HG03108 (cell line): ENCODE measurements around the gene ROCK2.
"Not testable (repeated sequence)": the region's sequence is repeated elsewhere in the genome, so short reads cannot be mapped to it uniquely, and the experiment has no call there.

Experiments used
- ATAC-seq: cut with Tn5 transposase; IDR thresholded peaks from one replicate; pipeline ENCODE4 v1.9.1; 2021; ENCODE audit warnings: moderate library complexity; ENCODE audit not compliant: unreplicated experiment

ROCK2 gene

GRCh38 chr2:11241412-11242203 is 102.8 kb downstream of the ROCK2 start:
- ATAC-seq, result no peak

- ATAC-seq, result no peak
These were observed 104.6 kb downstream of the ROCK2 start for GRCh38 chr2:11239666-11240462.

GRCh38 chr2:11239147-11239546 is 105.3 kb downstream of the ROCK2 start:
- no peak for ATAC-seq

DNA sequence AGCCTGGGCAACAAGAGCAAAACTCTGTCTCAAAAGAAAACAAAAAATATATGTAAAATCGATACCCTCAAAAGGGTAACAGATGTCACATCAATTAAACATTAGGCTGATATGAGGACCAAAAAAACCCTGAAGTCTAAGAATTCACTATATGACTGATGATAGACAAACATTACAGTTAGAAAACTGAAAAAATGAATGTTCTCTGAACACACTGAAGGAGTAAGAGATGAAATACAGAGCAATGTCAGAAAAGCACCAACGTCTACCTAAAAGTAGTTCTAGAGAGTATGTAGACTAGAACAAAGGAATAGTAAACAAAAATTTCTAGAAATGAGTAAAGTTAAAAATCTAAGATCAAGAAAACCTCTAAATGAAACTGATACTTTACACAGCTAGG is 107.3 kb downstream of the ROCK2 start:
- no peak for ATAC-seq

DNA sequence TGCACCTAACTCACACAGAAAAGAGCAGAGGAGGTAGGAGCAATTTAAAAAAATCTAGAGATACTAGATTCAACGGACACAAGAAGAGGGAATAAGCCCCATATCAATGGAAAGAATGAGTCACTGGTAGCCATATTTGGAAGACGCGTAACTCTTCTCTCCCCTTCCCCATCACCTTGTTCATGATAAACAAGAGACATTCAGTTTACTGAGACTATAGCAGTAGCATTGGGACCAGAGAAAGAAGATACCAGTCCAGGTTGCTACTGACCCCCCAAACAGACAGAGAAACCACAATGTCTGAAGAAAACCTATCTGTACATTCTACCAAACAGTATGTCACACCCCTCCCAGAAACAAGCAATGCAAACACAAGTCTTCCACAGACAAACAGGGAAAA is 108.1 kb downstream of the ROCK2 start:
- ATAC-seq, result no peak

- ATAC-seq, result no peak
These were observed 108.9 kb downstream of the ROCK2 start for GRCh38 chr2:11235583-11235982.

DNA sequence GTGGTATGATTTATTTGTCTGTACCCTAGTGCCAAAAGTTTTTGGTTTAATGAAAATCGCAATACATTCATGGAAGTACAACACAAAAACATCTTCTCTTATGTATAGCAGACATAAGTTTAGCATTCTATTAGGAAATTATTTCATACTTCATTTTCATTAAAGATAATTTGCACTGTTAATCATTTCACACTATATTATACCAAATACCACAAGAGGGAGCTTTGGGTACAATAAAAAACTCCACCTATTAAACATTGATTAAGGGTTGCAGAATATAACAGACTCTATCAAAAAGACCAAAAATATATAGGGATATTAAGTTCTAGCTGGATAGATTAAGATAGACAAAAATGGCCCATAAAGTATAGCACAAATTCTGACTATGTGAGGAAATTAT is 110.1 kb downstream of the ROCK2 start:
- no peak for ATAC-seq

GRCh38 chr2:11231193-11231592 is 113.2 kb downstream of the ROCK2 start:
- ATAC-seq, result not testable (repeated sequence)

DNA sequence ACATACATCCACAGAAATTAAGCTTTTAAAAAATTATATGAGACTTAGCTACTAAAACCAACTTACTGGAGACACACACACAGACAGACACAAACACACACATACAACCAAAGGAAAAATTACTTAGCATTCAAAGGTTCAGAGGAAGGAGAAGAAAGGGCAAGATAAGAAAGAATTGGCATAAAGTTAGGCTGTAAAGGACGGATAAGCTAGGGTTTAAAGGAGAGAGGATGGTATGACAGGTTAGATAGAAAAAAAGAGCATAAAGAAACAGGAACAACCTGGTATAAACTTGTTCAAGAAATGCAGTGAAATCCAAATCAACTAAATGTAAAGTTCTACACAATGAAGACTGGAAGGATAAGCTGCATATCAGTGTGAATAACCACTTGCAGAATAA is 115.7 kb downstream of the ROCK2 start:
- no peak for ATAC-seq

DNA sequence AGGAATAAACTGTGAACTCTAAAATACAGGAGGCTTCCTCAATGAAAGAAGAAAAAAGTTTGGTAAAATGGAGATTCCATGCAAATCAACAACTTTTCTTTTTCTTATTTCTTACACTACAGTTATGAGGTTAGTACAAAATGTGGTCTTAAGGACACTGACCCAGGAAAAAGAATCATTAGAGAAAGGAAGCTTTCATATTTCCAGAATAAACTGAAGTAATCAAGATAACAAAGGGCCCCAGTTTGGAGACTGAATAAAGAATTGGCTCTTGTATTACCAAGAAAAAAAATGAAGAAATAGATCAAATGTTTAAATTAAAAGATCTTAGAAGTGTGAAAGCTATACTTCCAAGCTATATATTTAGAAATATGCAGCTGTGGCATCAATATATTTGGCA is 116.8 kb downstream of the ROCK2 start:
- ATAC-seq, result no peak

- ATAC-seq, result no peak
These were observed 119.5 kb downstream of the ROCK2 start for GRCh38 chr2:11224887-11225286.

- ATAC-seq, result no peak
These were observed 121.6 kb downstream of the ROCK2 start for GRCh38 chr2:11222845-11223244.

DNA sequence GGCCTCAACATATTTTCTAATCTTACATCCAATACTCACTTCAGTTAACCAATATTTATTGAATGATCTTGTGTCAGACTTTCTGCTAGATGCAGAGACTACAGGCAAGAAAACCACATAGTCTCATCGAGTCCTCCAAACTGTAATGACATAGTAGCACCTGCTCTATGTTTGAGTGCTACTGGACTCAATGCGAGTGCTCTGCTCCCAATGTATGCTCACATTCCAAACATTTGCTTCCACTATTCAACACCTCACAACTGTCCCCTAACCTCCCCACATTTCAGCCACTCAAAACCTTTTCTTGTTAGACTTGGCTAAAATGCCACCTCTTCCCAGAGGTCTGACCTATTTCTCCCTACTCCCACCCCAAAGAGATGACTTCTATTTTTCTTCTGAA is 124.0 kb downstream of the ROCK2 start:
- no peak for ATAC-seq

GRCh38 chr2:11215407-11215806 is 129.0 kb downstream of the ROCK2 start:
- ATAC-seq, result no peak

DNA sequence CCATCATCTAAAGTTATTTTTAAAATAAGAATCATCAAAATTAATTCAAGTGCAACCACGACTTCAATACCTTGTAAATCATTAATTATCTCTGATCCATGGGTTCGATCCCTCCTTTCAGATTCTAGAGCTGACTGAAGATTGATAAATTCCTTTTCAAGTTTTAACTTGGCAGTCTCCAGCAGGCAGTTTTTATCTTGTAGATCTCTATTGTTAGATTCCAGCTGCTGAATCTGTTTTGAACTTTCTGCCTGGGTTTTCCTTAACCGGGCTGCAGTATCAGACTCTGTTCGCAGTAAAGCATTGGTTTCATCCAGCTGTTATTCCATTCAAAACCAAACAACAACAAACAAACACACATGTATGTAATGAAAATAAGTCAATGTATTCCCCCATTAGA is 129.7 kb downstream of the ROCK2 start:
- no peak for ATAC-seq

- ATAC-seq, result no peak
These were observed 130.5 kb downstream of the ROCK2 start for GRCh38 chr2:11213975-11214374.

DNA sequence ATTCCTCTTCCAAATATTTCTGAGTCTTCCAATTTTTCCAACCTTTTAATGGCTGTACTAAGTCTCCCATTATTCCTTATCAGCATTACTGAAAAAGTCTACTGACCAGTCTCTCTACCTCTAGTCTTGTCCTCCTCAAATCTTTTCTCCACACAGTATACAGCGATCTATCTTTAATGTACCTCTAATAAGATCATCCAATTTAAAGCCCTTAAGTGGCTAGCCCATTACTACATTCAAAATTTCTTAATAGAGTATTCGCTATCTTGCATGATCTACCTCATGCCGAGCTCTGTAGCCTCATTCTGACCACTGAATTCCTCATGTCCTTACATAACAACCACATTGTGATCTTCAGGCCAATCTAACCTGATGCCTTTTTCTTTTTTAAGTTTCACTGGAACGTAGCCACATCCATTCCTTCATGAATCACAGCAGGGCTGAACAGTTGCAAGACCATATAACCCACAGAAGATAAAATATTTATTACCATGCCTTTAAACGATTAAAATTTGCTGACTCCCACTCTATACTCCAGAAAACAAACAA is 131.3 kb downstream of the ROCK2 start:
- ATAC-seq, result no peak

DNA sequence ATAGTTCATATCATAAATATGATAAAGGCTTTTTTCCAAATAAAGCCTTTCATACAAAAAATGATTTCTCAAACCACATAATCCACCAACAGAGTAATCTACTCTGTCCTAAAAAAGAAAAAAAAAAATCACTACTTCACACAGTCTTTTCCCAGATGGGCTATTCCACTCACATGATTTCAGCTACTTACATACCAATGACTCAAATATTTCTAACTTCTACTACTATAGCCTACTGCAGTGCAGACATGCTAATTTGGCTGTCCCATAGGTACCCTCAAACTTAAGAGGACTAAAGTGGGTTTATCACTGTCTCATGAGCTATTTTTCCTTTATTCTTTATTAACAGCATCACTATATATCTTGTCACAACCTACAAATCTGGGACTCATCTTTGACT is 131.8 kb downstream of the ROCK2 start:
- ATAC-seq, result no peak

DNA sequence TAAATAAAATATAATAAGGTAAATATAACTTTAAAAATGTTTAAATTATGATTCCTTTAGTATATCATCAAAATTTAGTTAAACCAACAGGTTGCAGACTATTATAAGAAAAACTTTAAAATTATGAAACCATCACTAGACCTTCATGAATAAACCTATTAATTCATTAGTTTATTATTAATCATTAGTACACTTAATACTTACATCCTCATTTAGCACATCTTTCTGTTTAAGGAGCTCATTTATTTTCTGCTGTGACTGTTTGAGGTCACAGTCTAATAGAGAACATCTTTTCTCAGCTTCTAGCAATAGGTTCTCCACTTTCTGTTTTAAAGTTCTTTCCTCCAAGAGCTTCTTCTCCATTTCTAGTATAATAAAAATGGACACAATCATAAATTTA is 136.4 kb downstream of the ROCK2 start:
- no peak for ATAC-seq

DNA sequence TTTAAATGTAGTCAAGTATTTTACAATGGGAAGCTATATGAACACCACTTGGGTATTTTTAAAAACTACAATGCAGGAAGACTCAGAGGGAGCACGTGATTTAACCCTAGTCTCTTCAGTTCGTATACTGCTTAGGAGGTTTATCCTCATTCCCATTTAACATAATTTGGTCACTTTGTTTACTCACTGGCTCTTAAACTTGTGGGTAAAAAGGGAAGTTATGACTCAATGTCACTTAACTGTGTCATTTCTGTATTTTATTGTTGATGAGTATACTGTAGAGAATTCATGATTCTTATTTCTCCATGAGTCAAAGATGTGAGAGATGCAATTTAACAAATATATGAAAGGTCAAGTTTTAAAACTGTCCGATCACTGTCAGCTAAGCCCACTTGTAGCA is 141.0 kb downstream of the ROCK2 start:
- no peak for ATAC-seq

DNA sequence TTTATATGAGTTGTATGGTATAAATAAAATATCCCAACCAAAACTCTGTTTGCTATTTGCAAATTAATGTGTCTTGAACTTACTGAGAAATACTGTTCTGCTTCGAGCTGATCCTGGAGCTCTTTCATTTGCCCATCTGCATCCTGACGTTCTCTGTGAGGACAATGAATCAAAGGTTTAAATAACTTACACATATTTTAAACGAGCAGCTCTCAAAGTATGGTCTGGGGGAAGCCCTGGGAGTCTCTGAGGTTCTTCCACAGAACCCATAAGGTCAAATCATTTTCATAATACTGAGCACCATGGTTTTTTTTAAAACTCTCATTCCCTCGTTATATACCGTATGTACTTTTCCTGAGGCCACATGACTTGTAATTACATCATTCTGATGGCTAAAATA is 142.5 kb downstream of the ROCK2 start:
- ATAC-seq, result no peak

GRCh38 chr2:11200651-11201050 is 143.8 kb downstream of the ROCK2 start:
- no peak for ATAC-seq
